ENCODE measurements around the gene SATB1.

SATB1 gene

DNA sequence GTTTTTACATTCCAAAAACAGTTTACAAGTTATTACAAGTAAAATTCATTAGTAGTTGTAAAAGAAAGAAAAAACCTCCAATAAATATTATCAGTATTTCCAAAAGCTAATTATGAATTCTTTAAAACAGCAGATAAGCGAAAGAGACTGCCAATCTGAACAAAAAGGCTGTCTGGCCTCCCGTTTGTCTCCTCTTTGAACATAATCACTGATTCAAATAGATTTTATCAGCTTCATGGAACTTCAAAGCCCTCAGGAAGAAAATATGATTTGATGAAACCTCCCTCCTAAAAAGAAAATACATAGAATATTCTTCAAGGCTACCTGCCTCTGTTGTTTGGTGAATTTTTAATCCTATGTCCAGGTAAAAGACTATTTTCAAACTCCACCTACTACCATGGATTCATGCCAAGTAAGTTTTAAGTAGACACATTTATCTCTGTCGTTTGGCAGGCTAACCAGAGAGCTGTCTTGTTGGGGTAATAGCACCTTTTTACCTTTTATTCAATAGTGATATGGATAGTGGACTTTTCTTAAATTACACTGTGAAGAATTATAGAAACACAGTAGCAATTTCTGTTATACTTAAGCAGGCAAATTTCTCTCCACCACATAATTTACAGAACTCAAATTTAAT lies 35.0 kb downstream of the SATB1 start:
- H3K9me3 ChIP-seq (ENCODE audit: control insufficient read depth, low read length): no peaks in the 10 kb centered on the region
- H3K4me3 ChIP-seq (ENCODE audit: low read length): no peak overlapping the region
- H3K27me3 ChIP-seq (ENCODE audit: control insufficient read depth, insufficient read depth, low read length): no peaks in the 10 kb centered on the region
- H3K9ac ChIP-seq (ENCODE audit: low read length): no peak overlapping the region
- H3K4me1 ChIP-seq (ENCODE audit: control insufficient read depth, insufficient read depth, low read length): no peaks in the 10 kb centered on the region
- no peaks in the 10 kb centered on the region for H3K36me3 ChIP-seq (ENCODE audit: control insufficient read depth, insufficient read depth, low read length)

DNA sequence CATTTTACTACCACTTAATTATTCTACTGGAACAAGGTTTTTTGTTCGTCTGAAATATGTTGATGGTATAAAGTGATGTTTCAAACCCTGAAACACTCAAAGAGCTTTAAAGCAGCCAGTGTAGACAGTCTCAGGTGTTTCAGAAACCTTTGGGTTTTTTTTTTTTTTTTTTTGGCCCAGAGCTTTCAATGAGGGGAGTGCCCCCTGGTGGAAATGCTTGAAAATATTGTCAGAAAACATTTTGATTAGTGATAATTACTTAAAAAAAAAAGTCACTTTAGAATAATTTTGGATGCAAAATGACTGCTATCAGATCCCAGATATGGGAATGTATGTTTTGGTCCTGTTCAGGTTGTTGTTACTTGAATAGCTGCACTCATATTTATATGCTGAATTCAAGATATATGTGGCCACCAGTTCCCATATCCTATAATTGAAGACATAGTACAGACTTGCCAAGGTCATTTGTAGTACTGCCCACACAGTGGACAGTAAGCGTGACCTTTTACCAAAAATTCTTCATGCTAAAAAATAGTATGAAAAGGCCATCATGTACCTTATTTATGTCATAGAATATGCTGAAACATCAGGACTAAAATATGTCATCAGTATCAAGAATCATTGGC lies 35.9 kb downstream of the SATB1 start:
- Histone ChIP-seq H3K4me3 (ENCODE audit: low read length) (no peak overlapping the region), H3K9me3 (ENCODE audit: control insufficient read depth, low read length) (no peaks in the 10 kb centered on the region), H3K27me3 (ENCODE audit: control insufficient read depth, insufficient read depth, low read length) (no peaks in the 10 kb centered on the region), H3K4me1 (ENCODE audit: control insufficient read depth, insufficient read depth, low read length) (no peaks in the 10 kb centered on the region), H3K9ac (ENCODE audit: low read length) (no peak overlapping the region), H3K36me3 (ENCODE audit: control insufficient read depth, insufficient read depth, low read length) (no peaks in the 10 kb centered on the region)

DNA sequence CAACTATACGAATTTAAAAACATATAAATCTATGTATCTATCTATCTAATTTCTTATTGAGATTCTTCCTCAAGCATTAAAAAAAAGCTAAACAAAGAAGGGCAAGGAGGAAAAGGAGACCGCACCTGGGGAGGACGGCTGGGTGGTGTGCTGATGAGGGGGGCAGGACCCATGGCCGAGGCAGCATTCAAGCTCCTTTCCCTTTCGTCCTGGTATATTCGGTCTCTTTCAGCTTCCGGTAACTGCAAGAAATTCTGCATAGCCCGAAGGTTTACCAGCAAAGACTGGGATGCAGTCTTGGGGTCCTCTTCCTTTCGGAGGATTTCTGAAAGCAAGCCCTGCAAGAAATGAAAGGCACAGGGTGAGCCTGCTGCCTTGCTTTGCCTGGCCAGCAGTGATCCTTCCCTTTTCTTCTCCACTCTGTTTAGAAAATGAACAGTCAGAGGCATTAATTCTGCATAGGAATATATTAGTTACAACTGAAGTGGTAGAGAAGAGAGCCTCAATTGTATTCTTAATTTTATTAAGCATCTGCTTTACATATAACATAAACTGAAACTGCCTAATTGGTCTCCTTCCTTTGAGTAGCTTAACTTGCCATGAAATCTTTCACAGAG lies 38.8 kb downstream of the SATB1 start:
- H3K27me3 ChIP-seq (ENCODE audit: control insufficient read depth, insufficient read depth, low read length): no peaks in the 10 kb centered on the region
- H3K4me3 ChIP-seq (ENCODE audit: low read length): no peak overlapping the region
- no peaks in the 10 kb centered on the region for H3K9me3 ChIP-seq (ENCODE audit: control insufficient read depth, low read length)
- no peaks in the 10 kb centered on the region for H3K36me3 ChIP-seq (ENCODE audit: control insufficient read depth, insufficient read depth, low read length)
- H3K9ac ChIP-seq (ENCODE audit: low read length): no peak overlapping the region
- H3K4me1 ChIP-seq (ENCODE audit: control insufficient read depth, insufficient read depth, low read length): no peaks in the 10 kb centered on the region

DNA sequence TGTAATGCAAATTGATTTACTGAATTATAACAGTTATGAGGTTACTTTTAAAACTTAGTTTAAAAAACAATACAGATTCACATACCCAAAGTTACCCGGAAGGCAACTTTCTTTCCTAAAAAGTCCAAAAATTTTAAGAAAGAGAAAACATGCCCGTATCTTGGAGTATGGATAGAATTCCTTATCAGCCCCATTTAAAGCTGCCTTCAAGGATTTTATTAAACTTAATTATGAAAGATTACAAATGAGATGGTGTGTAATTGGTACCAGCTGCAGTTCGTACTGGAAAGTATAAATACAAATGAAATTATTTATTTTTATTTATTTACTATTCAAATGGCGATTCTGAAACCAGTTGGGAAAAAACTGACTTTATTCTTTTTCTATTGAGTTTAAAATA lies 39.4 kb downstream of the SATB1 start:
- H3K27me3 ChIP-seq (ENCODE audit: control insufficient read depth, insufficient read depth, low read length): no peaks in the 10 kb centered on the region
- H3K9me3 ChIP-seq (ENCODE audit: control insufficient read depth, low read length): no peaks in the 10 kb centered on the region
- no peaks in the 10 kb centered on the region for H3K4me1 ChIP-seq (ENCODE audit: control insufficient read depth, insufficient read depth, low read length)
- no peak overlapping the region for H3K4me3 ChIP-seq (ENCODE audit: low read length)
- no peaks in the 10 kb centered on the region for H3K36me3 ChIP-seq (ENCODE audit: control insufficient read depth, insufficient read depth, low read length)
- H3K9ac ChIP-seq (ENCODE audit: low read length): no peak overlapping the region

DNA sequence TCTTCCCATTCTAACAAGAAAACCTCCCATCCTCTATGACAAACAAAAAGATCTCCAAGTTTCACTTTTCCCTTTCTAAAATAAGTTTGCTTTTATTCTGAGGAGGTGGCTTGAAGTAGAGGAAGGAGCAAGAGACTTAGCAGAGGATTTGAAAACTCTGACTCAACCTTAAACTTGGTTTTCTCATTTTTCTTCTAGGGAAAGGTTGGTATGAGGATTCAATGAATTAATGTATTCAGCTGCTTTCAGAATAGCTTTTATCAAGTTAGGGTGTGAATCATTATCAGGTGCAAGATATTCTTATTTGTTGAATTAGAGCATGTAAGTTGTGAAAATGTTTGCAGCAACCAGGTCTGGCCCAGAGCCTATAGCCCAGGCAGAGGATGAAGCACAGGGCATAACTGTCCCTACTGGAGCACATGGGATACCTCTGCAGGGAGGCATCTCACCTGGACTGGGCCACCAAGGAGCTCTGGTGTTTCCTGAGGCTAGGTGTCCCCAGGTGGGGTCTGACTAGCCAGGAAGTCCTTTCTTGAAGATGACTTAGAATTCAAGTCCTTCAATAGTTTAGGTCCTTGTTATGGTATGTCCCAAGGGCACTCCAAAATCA lies 42.3 kb downstream of the SATB1 start:
- Histone ChIP-seq H3K36me3 (ENCODE audit: control insufficient read depth, insufficient read depth, low read length) (no peaks in the 10 kb centered on the region), H3K9me3 (ENCODE audit: control insufficient read depth, low read length) (no peaks in the 10 kb centered on the region), H3K4me3 (ENCODE audit: low read length) (no peak overlapping the region), H3K27me3 (ENCODE audit: control insufficient read depth, insufficient read depth, low read length) (no peaks in the 10 kb centered on the region), H3K4me1 (ENCODE audit: control insufficient read depth, insufficient read depth, low read length) (no peaks in the 10 kb centered on the region), H3K9ac (ENCODE audit: low read length) (no peak overlapping the region)

DNA sequence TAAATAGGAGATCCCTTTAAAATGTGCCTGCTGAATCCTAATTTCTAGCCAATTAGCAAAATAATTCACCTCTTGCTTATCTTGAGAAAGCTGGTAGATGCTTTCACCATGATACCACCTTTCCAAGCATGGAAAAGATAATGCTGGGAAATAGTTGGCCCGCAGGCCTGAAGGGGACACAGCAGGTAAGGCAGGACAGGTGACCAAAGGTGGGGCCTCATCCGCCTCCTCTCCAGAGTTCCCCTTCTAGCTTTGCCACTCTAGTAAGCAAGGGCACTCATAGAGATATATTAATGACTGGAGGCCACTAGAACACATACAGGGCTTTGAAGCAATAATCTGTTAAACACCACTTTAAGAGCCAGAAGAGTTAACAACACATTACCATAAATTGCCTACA lies 45.5 kb downstream of the SATB1 start:
- H3K4me1 ChIP-seq (ENCODE audit: control insufficient read depth, insufficient read depth, low read length): no peaks in the 10 kb centered on the region
- no peak overlapping the region for H3K9ac ChIP-seq (ENCODE audit: low read length)
- H3K9me3 ChIP-seq (ENCODE audit: control insufficient read depth, low read length): no peaks in the 10 kb centered on the region
- H3K4me3 ChIP-seq (ENCODE audit: low read length): no peak overlapping the region
- H3K27me3 ChIP-seq (ENCODE audit: control insufficient read depth, insufficient read depth, low read length): no peaks in the 10 kb centered on the region
- H3K36me3 ChIP-seq (ENCODE audit: control insufficient read depth, insufficient read depth, low read length): no peaks in the 10 kb centered on the region

DNA sequence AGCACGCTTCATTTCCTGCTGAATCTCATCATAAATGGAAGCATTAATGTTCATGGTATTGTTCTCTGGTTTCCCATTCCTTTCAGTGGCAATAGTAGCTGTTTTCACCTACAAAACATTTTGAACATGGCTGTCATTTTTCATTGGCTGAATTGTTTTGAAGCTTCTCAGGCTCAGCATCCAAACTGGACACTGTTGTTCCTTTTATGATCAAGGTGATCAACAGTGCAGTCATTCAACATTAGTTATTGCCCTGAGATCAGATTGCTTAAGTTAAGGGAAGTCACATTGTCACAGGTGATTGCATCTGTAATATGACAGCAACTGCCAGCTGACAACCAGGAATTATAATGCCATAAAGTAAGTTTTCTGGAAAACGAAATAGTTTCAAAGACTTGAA lies 46.9 kb downstream of the SATB1 start:
- H3K4me1 ChIP-seq (ENCODE audit: control insufficient read depth, insufficient read depth, low read length): no peaks in the 10 kb centered on the region
- H3K9me3 ChIP-seq (ENCODE audit: control insufficient read depth, low read length): no peaks in the 10 kb centered on the region
- H3K27me3 ChIP-seq (ENCODE audit: control insufficient read depth, insufficient read depth, low read length): no peaks in the 10 kb centered on the region
- H3K4me3 ChIP-seq (ENCODE audit: low read length): no peak overlapping the region
- H3K36me3 ChIP-seq (ENCODE audit: control insufficient read depth, insufficient read depth, low read length): no peaks in the 10 kb centered on the region
- H3K9ac ChIP-seq (ENCODE audit: low read length): no peak overlapping the region

DNA sequence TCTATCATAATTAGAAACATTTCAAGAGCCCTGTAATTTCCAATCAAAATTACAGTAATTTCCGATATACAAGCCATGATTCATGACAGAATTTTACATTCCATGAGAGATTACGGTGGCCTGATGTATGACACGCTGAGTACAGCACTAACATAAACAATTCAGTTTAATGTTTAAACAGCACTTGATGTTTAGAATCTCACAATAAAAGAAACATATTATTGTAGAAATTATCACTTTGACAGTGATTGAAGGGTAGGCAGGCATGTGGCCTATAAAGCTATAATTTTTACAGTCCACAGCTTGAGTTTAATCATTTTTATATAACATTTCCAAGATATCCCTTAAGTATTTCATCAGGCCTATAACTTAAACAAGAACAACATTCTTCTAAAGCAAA lies 48.5 kb downstream of the SATB1 start:
- Histone ChIP-seq H3K27me3 (ENCODE audit: control insufficient read depth, insufficient read depth, low read length) (no peaks in the 10 kb centered on the region), H3K9me3 (ENCODE audit: control insufficient read depth, low read length) (no peaks in the 10 kb centered on the region), H3K9ac (ENCODE audit: low read length) (no peak overlapping the region), H3K4me1 (ENCODE audit: control insufficient read depth, insufficient read depth, low read length) (no peaks in the 10 kb centered on the region), H3K4me3 (ENCODE audit: low read length) (no peak overlapping the region), H3K36me3 (ENCODE audit: control insufficient read depth, insufficient read depth, low read length) (no peaks in the 10 kb centered on the region)

DNA sequence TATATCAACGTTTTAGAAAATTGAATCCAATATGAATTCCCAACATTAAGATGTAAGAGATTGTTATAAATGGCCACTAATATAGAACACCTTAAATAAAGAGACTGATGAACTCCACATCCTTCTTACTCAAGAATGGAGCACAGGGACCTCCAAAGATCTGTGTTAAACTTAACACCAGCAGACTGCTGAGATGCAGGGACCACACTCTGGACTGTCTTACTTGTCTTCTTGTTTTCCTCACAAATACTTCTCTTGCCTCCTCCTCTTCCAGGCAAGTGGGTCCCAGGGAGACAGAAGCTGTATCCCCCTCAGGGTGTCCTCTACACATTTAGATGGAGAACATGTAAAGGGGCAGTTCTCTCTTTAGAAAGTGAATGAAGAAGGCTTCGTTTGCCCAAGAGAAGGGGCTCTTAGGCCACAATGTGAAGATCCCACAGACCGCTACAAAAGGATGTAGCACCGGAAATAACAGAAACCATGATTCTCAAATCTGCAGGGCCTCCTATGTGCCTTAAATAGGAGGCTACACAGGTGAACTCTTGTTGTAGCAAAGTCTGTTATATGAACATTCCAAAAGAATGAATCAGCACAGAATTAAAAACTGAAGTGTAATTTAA lies 52.2 kb downstream of the SATB1 start:
- no peaks in the 10 kb centered on the region for H3K36me3 ChIP-seq (ENCODE audit: control insufficient read depth, insufficient read depth, low read length)
- no peak overlapping the region for H3K9ac ChIP-seq (ENCODE audit: low read length)
- H3K9me3 ChIP-seq (ENCODE audit: control insufficient read depth, low read length): no peaks in the 10 kb centered on the region
- no peak overlapping the region for H3K4me3 ChIP-seq (ENCODE audit: low read length)
- no peaks in the 10 kb centered on the region for H3K4me1 ChIP-seq (ENCODE audit: control insufficient read depth, insufficient read depth, low read length)
- H3K27me3 ChIP-seq (ENCODE audit: control insufficient read depth, insufficient read depth, low read length): no peaks in the 10 kb centered on the region

DNA sequence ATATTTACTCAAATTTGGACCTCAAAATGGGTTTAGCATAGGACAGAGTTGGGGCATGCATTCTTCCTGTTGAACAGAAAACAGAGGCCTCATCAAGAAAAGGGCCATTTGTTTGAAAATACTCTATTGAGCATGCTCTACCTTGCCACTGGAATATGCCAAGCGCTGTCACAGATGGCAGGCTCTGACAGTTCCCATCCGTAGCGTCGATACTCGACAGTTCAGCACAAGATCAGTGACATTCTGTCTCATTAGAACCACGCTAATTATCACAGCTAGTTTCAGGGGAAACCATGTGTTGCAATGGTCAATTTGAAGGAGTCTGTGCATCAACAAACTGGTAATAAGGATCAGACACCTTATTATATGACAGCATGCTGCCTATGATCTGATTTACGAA lies 54.5 kb downstream of the SATB1 start:
- Histone ChIP-seq H3K36me3 (ENCODE audit: control insufficient read depth, insufficient read depth, low read length) (no peaks in the 10 kb centered on the region), H3K27me3 (ENCODE audit: control insufficient read depth, insufficient read depth, low read length) (no peaks in the 10 kb centered on the region), H3K4me3 (ENCODE audit: low read length) (no peak overlapping the region), H3K4me1 (ENCODE audit: control insufficient read depth, insufficient read depth, low read length) (no peaks in the 10 kb centered on the region), H3K9ac (ENCODE audit: low read length) (no peak overlapping the region), H3K9me3 (ENCODE audit: control insufficient read depth, low read length) (no peaks in the 10 kb centered on the region)

DNA sequence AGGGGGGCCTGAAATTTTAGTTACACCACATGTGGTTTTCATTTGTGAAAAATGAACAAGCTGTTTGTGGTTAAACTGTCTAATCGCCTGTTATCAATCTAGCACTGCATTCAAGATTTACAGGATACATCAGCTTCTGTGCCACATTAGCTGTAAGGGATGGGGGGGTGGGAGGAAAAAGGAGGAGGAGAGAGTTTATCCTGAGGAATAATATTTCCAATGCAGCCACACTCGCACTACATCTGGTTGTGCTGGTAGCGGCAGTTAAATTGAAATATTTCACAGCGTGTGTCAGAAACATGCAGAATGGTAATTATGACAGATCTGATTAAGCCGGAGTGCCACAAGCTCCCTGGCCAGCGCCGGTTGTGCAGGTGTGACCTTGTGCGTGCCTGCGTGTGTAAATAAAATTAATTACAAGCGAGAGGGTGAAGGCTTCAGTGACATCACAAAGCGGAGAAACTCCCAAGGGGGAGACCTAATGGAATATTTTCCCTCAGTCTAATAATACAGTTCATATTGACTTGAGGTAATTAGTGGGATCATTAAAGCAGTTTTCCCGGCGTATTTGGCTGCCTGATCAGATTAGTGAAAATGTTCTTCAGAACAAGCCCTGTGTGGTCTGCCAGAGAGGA lies 55.5 kb downstream of the SATB1 start:
- Histone ChIP-seq H3K36me3 (ENCODE audit: control insufficient read depth, insufficient read depth, low read length) (no peaks in the 10 kb centered on the region), H3K4me1 (ENCODE audit: control insufficient read depth, insufficient read depth, low read length) (no peaks in the 10 kb centered on the region), H3K4me3 (ENCODE audit: low read length) (no peak overlapping the region), H3K9ac (ENCODE audit: low read length) (no peak overlapping the region), H3K9me3 (ENCODE audit: control insufficient read depth, low read length) (no peaks in the 10 kb centered on the region), H3K27me3 (ENCODE audit: control insufficient read depth, insufficient read depth, low read length) (no peaks in the 10 kb centered on the region)

DNA sequence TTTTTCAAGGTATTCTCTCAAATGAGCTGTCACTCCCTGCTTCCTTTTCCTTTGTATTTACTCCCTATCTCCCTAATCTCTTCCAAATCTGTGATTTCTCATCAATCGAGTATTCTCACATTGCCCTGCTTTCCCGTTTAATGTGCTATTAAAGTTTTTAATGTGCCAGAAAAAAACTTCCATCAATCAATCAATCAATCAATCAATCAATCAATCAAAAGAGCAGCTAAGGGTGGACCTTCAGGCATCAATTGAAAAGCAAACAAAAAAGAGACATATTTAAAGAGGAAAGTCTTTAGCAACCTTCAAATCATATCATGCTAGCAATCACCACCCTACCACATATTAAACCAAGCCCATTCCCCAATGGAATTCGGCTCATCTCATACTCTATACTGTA lies 58.9 kb downstream of the SATB1 start:
- Histone ChIP-seq H3K4me1 (ENCODE audit: control insufficient read depth, insufficient read depth, low read length) (no peaks in the 10 kb centered on the region), H3K9me3 (ENCODE audit: control insufficient read depth, low read length) (no peaks in the 10 kb centered on the region), H3K27me3 (ENCODE audit: control insufficient read depth, insufficient read depth, low read length) (no peaks in the 10 kb centered on the region), H3K4me3 (ENCODE audit: low read length) (no peak overlapping the region), H3K9ac (ENCODE audit: low read length) (no peak overlapping the region), H3K36me3 (ENCODE audit: control insufficient read depth, insufficient read depth, low read length) (no peaks in the 10 kb centered on the region)

All from mucosa of stomach (tissue), 1 donor.